ENCODE measurements around the gene UPF2. TPM values are rescaled to one million over a fixed set of nuclear protein-coding genes. Genes with fewer than 3 reads are reported as not detected.

The UPF2 gene
- total and polyA plus RNA-seq, 10 of the 15 experiments (the other 5 are each of a cell fraction or from before 2014, with no cell fraction given) = 21.0 to 44.4 (median 25.9) TPM

GRCh38 chr10:11898033-11898371 lies 144.6 kb downstream of the UPF2 start:
- H3K9ac ChIP-seq (ENCODE audit: control insufficient read depth, insufficient read depth, low read length) = no peak overlapping the region
- H3K9me3 ChIP-seq (replicated peaks; ENCODE audit: control insufficient read depth, insufficient read depth, low read length) = no peaks in the 10 kb centered on the region
- H3K79me2 ChIP-seq (ENCODE audit: control insufficient read depth, insufficient read depth, low read length) = no peaks in the 10 kb centered on the region
- 58% methylated on average over 3 of the region's 3 CpGs for WGBS (ENCODE audit: insufficient coverage, insufficient replicate concordance, low lambda C conversion rate, missing lambda C conversion rate)
- ATAC-seq (no peak), DNase-seq (ENCODE audit: low read depth, low spot score) (no peak), FAIRE-seq (no peak)
- H4K20me1 ChIP-seq (ENCODE audit: control insufficient read depth, insufficient read depth) = no peaks in the 10 kb centered on the region
- H3K27me3 ChIP-seq (replicated peaks in 1 of 2; ENCODE audit: control insufficient read depth in 2 of 2, insufficient read depth in 2 of 2, low read length in 1 of 2) = no peaks in the 10 kb centered on the region
- no peak overlapping the region for H3K4me2 ChIP-seq (ENCODE audit: control insufficient read depth, insufficient read depth)
- POLR2A ChIA-PET = no interaction called here
- BruUV-seq (replicated peaks) = no TSS peak
- H3K4me3 ChIP-seq = no peak overlapping the region
- H2AFZ ChIP-seq (ENCODE audit: control insufficient read depth, low read depth, low read length) = no peak overlapping the region
- in situ Hi-C loops (cut with MboI) = no loop called here
- CTCF ChIA-PET = interaction anchor here (0.6 kb wide), 1 partner anchor 795 kb away, joined by 3 read pairs; no protein-coding TSS in a partner anchor
- H3K36me3 ChIP-seq (ENCODE audit: control insufficient read depth in 2 of 2, insufficient read depth in 2 of 2, low read length in 1 of 2) = no peaks in the 10 kb centered on the region
- RAD21 ChIA-PET (ENCODE audit: unreplicated experiment) = no interaction called here
- no peak overlapping the region for H3K27ac ChIP-seq (ENCODE audit: control insufficient read depth, insufficient read depth)
- intact Hi-C loops (cut with micrococcal nuclease; ENCODE audit: unreplicated experiment) = no loop called here
- no peaks in the 10 kb centered on the region for H3K4me1 ChIP-seq (ENCODE audit: control insufficient read depth, insufficient read depth, low read length)
- SMC1A ChIA-PET (ENCODE audit: uncharacterized antibody, unreplicated experiment) = no interaction called here
- no peak for TF ChIP-seq CEBPZ (IDR thresholded peaks at IDR 0.05; ENCODE audit: low read depth, low read length)
- no peak for TF ChIP-seq MEF2B (IDR thresholded peaks at IDR 0.05; ENCODE audit: partially characterized antibody, poor library complexity, severe bottlenecking)
- no peak for TF ChIP-seq SREBF1 (IDR thresholded peaks at IDR 0.05; ENCODE audit: low read length)
- TF ChIP-seq NFYB (IDR thresholded peaks at IDR 0.05; ENCODE audit: insufficient read depth, low read depth, low read length) = no peak
- no peak for TF ChIP-seq JUNB (IDR thresholded peaks at IDR 0.05)
- TF ChIP-seq IRF3 (IDR thresholded peaks at IDR 0.05) = no peak
- no peak for TF ChIP-seq SMAD5 (IDR thresholded peaks at IDR 0.05; ENCODE audit: low read depth)
- TF ChIP-seq RELB (IDR thresholded peaks at IDR 0.05; ENCODE audit: low read depth) = no peak
- TF ChIP-seq NFYA (IDR thresholded peaks at IDR 0.05; ENCODE audit: borderline replicate concordance, low read depth, low read length) = no peak
- TF ChIP-seq BCLAF1 (IDR thresholded peaks at IDR 0.05) = no peak
- no peak for TF ChIP-seq IKZF1 (conservative IDR thresholded peaks at IDR 0.05)
- no peak for TF ChIP-seq CREM (IDR thresholded peaks at IDR 0.05; ENCODE audit: low read depth)
- TF ChIP-seq PAX8 (IDR thresholded peaks at IDR 0.05) = no peak
- TF ChIP-seq SUPT20H (IDR thresholded peaks at IDR 0.05; ENCODE audit: borderline replicate concordance, control insufficient read depth, low read depth, low read length) = no peak
- no peak for TF ChIP-seq ZNF217 (IDR thresholded peaks at IDR 0.05)

All from GM12878 (cell line).